Measurements from ENCODE around the gene NOL6.

NOL6 gene

DNA sequence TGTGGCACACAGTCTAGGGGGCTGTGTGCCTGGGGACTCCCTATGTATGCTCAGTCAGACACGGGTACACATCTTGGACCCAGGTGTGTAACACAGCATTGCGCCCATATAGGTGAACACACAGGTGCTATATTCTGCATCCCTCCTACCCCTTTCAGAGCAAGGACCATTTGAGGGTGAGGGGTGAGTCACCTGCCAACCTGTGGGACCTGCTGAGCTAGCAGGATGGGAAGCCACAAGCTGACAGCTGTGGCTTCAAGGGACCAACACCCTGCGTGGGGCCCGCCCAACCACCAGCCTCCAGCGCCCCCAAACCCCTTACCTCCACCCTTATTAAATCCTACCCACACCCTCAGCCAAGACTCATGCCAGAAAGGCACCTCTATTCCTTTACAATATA, 56.7 kb downstream of the NOL6 start:
- TF ChIP-seq, protein P1, sequence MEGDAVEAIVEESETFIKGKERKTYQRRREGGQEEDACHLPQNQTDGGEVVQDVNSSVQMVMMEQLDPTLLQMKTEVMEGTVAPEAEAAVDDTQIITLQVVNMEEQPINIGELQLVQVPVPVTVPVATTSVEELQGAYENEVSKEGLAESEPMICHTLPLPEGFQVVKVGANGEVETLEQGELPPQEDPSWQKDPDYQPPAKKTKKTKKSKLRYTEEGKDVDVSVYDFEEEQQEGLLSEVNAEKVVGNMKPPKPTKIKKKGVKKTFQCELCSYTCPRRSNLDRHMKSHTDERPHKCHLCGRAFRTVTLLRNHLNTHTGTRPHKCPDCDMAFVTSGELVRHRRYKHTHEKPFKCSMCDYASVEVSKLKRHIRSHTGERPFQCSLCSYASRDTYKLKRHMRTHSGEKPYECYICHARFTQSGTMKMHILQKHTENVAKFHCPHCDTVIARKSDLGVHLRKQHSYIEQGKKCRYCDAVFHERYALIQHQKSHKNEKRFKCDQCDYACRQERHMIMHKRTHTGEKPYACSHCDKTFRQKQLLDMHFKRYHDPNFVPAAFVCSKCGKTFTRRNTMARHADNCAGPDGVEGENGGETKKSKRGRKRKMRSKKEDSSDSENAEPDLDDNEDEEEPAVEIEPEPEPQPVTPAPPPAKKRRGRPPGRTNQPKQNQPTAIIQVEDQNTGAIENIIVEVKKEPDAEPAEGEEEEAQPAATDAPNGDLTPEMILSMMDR (IDR thresholded peaks at IDR 0.05; ENCODE audit: control extremely low read depth, extremely low read depth, low read depth, missing control alignments), result no peak
- no peak for DNase-seq (ENCODE audit: extremely low spot score)
- POLR2A ChIA-PET, result no interaction called here
- CTCF ChIA-PET, result interaction anchor here (0.7 to 4.6 kb wide), 12 partner anchors 11 to 191 kb away, joined by 3 to 25 read pairs (median 15); partner anchors contain the start of genes AQP7 and NOL6

DNA sequence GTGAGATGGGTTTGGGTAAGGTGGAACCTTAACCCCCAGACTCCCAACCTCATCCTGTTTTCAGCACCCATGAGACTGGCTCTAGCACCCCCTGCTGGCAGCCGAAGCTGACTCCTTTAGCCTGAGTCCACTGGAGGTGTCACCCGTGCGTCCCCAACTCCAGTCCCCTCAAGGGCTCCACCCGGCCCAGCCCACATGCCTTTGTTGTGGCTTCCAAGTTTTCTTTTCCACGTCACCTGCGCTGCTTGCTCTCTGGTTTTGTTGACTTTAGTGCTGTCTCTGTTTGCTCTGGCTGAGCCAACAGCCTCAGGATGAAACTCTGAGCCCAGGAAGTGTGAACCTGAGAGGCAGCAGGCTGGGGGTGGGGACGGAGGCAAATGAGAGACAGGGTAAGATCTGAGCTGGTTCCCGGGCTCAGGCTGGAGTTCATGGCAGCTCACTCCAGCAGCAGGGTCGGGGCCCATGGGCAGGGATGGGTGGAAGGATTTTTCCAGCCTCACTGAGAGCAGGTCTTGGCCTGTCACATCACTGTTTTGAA, 58.2 kb downstream of the NOL6 start:
- POLR2A ChIA-PET, result no interaction called here
- DNase-seq (ENCODE audit: extremely low spot score), result peak; percentile 84
- CTCF ChIA-PET, result interaction anchor here (0.8 to 4.6 kb wide), 32 partner anchors 8 to 307 kb away, joined by 3 to 25 read pairs (median 6); partner anchors contain the start of genes AQP3, AQP7 and NOL6
- TF ChIP-seq, protein P1 (IDR thresholded peaks at IDR 0.05; ENCODE audit: control extremely low read depth, extremely low read depth, low read depth, missing control alignments), result peak; percentile 69

DNA sequence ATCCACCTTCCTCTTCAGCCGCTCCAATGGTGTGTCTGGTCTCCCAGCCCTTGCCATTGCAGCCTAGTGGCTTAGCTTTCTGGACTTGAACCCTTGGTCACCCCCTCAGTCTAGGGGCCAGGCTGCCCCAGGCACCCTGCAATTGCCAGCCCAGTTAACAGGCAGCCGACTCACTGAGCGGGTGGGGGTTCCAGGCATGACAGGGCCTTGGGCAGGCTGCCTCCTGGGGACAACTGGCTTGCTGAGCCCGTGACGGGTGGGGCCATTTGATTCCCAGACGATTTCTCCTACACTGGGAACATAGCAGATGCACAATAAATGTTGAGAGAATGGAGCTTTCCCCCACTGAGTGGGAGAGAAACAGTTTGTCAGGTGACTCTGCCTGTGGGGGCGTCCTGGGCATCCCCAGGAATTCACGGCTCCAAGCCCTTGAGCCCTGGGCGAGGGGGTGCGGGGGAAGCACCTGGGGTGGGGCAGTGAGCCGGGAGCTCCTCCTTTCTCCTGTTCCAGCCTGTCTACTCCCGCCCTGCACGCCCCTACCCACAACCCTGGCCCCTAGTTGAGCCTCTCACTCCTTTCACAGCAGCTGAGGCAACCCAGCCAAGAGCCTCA, 58.7 kb downstream of the NOL6 start:
- CTCF ChIA-PET, result interaction anchor here (0.6 to 4.6 kb wide), 34 partner anchors 8 to 307 kb away, joined by 3 to 25 read pairs (median 5); partner anchors contain the start of genes AQP3, AQP7 and NOL6
- TF ChIP-seq, protein P1 (IDR thresholded peaks at IDR 0.05; ENCODE audit: control extremely low read depth, extremely low read depth, low read depth, missing control alignments), result no peak
- DNase-seq (ENCODE audit: extremely low spot score), result no peak
- POLR2A ChIA-PET, result no interaction called here

DNA sequence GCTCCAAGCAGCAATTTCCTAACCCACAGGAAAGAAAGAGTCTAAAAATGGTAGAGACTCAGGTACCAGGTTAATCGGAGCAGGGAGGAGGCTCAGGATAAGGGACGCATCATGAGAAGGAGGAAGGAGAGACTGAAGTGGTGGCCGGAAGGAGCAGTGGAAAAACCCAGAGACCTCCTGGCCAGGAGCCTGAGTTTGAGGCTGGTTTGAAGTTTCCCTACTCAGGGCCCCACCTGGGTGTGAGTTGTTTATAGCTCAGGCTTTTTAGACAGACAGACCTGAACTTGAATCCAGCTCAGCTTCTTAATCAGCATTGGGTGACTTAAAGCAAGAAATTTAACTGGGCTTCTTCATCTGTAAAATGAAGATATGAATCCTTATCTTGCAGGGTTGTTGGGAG, 59.5 kb downstream of the NOL6 start:
- TF ChIP-seq, protein P1 (IDR thresholded peaks at IDR 0.05; ENCODE audit: control extremely low read depth, extremely low read depth, low read depth, missing control alignments), result no peak
- CTCF ChIA-PET, result interaction anchor here (0.9 to 4.6 kb wide), 14 partner anchors 11 to 131 kb away, joined by 3 to 25 read pairs (median 12); partner anchors contain the start of genes AQP3 and AQP7
- POLR2A ChIA-PET, result no interaction called here
- DNase-seq (ENCODE audit: extremely low spot score), result no peak

All from GM10248 (cell line).